Brain microvascular endothelial cell (primary cell): ENCODE measurements around the gene UTS2B.
A peak's percentile ranks its signal among the peaks of the same experiment; 100 is the strongest.
"Not testable (repeated sequence)": the region's sequence is repeated elsewhere in the genome, so short reads cannot be mapped to it uniquely, and the experiment has no call there.

Experiments
- DNase-seq: peaks from one replicate; pipeline ENCODE4 v3.0.0-alpha.2; 2020
- H3K27ac ChIP-seq: fragments of 250-450 bp; sonication (Bioruptor Pico); 2 replicates; pipeline ENCODE4 v1.5.1; 2020; ENCODE audit warnings: mild to moderate bottlenecking, moderate library complexity
- H3K27me3 ChIP-seq: fragments of 250-450 bp; sonication (Bioruptor Pico); replicated peaks from 2 replicates; pipeline ENCODE4 v1.5.1; 2020; ENCODE audit warnings: mild to moderate bottlenecking
- H3K36me3 ChIP-seq: fragments of 250-450 bp; sonication (Bioruptor Pico); replicated peaks from 2 replicates; pipeline ENCODE4 v1.5.1; 2020; ENCODE audit warnings: mild to moderate bottlenecking
- H3K4me3 ChIP-seq: 2 replicates; pipeline ENCODE4 v1.5.1; 2011; ENCODE audit warnings: low read depth, mild to moderate bottlenecking, control low read depth, low read length, moderate library complexity
- in situ Hi-C: cut with HindIII; loops from 2 replicates; pipeline ENCODE4 v1.10.0; 2017; ENCODE audit warnings: low sequenced_read_pairs, low pct_ligation_motif_present
- TF ChIP-seq, protein P1 (sequence below): IDR thresholded peaks from 2 replicates; pipeline ENCODE4 v1.5.1; 2011; ENCODE audit warnings: low read depth, mild to moderate bottlenecking, moderate library complexity, low read length, control low read depth, inconsistent platforms; ENCODE audit errors: missing control alignments

UTS2B gene

DNA sequence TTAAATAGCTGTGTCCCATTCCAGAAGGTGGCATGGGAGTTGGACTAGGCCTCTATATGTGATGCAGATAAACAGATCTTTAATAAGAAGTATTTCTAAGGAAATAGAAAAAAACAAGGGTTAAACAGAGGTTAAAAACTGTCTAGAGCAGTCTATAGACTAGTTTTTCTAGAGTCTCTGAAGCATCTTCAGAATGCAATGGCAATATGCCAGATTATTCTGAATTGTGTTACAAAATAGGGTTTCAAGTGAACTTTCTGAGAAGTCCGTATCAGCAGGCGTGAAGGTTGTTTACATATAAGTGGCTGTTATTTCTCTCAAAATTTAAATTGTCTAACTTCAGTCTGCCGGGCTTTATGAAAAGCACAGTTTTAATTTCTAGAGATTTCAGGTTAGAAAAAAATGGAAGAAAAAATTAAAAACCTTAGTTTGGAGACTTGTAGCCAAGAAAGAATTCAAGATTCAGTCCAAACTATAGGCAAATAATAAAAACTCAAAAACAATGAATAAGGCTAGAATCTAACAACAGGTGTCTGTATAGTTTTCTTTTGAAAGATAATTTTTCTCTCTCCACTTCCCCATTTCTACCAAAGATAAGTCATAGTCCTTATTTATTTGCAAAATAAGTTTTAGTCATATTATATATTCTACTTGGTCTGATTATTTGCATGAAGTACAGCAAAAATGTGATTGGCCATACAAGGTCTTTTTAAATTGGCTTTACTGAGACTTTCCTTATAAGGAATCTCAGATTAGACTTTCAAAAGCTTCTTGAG, 76.0 kb downstream of the UTS2B start:
- H3K36me3 ChIP-seq, result no peaks in the 10 kb centered on the region
- H3K27ac ChIP-seq, result no peak overlapping the region
- in situ Hi-C loops, result no loop called here
- no peak overlapping the region for H3K4me3 ChIP-seq
- no peak for DNase-seq
- TF ChIP-seq, protein P1, sequence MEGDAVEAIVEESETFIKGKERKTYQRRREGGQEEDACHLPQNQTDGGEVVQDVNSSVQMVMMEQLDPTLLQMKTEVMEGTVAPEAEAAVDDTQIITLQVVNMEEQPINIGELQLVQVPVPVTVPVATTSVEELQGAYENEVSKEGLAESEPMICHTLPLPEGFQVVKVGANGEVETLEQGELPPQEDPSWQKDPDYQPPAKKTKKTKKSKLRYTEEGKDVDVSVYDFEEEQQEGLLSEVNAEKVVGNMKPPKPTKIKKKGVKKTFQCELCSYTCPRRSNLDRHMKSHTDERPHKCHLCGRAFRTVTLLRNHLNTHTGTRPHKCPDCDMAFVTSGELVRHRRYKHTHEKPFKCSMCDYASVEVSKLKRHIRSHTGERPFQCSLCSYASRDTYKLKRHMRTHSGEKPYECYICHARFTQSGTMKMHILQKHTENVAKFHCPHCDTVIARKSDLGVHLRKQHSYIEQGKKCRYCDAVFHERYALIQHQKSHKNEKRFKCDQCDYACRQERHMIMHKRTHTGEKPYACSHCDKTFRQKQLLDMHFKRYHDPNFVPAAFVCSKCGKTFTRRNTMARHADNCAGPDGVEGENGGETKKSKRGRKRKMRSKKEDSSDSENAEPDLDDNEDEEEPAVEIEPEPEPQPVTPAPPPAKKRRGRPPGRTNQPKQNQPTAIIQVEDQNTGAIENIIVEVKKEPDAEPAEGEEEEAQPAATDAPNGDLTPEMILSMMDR, result no peak
- no peaks in the 10 kb centered on the region for H3K27me3 ChIP-seq

DNA sequence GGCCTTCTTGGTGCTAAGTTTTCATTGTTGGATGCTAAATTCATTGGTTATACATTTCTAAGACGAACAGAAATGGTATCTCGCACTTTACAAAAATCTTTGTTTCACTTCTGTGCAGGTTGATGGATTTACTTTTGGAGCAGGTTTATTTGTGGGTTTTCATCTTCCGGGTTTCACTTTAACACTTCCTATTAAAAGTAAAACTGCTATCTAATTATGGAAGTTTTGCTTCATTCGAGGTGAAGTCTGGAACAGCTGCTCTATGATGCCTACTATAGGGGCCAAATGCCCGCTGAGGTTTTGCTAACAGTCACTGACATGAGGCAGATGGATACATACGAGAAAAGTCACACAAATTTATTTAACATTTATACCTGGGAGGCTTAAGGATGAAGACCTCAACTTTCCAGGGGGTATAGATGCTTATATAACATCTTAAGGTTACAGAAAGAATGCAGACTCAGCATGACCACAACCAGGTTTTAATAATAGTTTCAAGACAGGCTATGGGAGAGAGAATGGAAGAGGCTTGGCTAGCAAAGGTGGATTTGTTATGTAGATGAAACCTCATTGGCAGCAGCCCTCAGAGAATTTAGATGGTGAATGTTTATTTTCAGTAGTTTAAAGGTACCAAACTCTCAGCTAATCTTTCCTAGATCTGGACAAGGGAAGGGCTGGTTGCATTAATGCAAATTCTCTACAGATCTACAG, 77.1 kb downstream of the UTS2B start:
- H3K4me3 ChIP-seq, result no peak overlapping the region
- no peak overlapping the region for H3K27ac ChIP-seq
- H3K36me3 ChIP-seq, result no peaks in the 10 kb centered on the region
- TF ChIP-seq, protein P1, result no peak
- in situ Hi-C loops, result no loop called here
- H3K27me3 ChIP-seq, result no peaks in the 10 kb centered on the region
- no peak for DNase-seq

DNA sequence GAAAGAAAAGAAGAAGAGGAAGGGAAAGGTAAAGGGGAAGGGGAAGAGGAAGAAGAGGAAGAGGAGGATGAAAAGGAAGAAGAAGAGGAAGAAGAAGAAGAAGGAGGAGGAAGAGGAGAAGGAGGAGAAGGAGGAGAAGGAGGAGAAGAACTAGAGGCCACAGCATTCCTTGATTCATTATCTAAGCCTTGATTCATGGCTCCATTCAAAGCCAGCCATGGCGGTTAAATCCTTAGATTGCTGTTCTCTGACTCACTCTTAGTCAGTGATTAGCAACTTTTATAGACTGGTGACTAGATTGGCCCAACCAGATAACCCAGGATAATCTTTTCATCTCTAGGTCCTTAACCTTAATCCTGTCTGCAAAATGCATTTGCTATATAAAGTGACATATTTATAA, 83.7 kb downstream of the UTS2B start:
- no peaks in the 10 kb centered on the region for H3K36me3 ChIP-seq

DNA sequence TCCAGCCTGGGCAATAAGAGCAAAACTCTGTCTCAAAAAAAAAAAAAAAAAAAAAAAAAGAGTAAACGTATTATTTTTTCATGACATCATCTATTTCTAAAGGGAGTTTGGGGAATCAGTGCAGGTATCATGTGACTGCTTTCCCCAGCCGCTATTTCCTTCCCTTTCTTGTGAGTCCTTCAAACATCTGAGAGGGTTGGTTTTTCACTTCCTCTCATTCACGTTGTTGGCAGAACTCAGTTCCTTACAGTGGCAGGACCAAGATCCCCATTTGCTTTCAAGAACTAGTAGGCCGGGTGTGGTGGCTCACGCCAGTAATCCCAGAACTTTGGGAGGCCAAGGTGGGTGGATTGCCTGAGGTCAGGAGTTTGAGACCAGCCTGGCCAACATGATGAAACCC, 84.3 kb downstream of the UTS2B start:
- DNase-seq, H3K27ac ChIP-seq, in situ Hi-C loops, H3K27me3 ChIP-seq, H3K36me3 ChIP-seq, H3K4me3 ChIP-seq: not testable (repeated sequence)

More for the DNA sequence above, 83.7 kb downstream of the UTS2B start:
- Histone ChIP-seq H3K4me3 (no peak overlapping the region), H3K27ac (no peak overlapping the region), H3K27me3 (no peaks in the 10 kb centered on the region)
- in situ Hi-C loops, result no loop called here
- TF ChIP-seq, protein P1, result no peak
- peak; percentile 85 for DNase-seq

DNA sequence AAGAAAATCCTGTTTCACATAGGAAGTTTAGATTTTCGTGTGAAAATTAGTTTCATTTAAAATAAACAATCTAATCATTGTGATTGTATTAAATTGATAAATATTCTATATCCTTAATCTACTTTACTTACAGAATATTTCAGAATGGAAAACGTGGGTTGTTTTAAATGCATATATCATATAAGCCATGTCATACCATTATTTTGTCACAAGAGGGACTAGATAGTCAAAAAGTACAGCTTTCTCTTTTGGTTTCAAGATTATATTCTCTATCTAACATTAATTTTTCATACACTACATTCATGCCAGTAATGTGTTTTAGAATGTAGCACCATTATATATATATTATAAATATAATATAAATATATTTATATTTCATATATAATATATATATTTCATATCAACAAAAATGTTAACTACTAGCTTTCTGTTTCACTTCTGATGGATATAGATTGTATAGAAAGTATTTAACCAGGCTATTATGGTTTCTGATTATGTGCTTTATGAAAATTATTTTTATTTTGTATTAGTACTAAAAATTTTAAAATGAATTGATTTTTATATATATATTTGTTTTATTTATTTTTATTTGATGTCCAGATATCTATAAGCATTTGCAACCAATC, 86.0 kb downstream of the UTS2B start:
- TF ChIP-seq, protein P1, result peak; percentile 25
- Histone ChIP-seq H3K27me3 (no peaks in the 10 kb centered on the region), H3K36me3 (no peaks in the 10 kb centered on the region), H3K4me3 (no peak overlapping the region), H3K27ac (no peak overlapping the region)
- no peak for DNase-seq
- in situ Hi-C loops, result no loop called here

DNA sequence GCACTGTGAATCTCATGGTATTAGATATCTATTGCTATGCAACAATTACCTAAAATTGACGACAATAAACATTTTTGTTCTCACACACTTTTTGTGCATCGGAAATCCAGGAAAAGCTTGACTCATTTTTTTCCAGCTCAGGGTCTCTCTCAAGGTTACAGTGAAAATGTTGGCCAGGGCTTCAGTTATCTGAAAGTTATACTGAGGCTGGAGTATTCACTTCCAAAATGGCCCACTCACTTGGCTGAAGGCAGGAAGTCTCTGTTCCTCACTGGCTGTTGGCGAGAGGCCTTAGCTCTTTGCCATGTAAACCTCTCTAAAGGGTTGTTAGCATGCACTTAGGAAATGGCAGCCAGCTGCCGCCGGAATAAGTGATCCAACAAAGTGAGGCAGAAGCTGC, 89.8 kb downstream of the UTS2B start:
- TF ChIP-seq, protein P1, result no peak
- no peak overlapping the region for H3K27ac ChIP-seq
- no peaks in the 10 kb centered on the region for H3K27me3 ChIP-seq
- no peak for DNase-seq
- H3K4me3 ChIP-seq, result no peak overlapping the region
- in situ Hi-C loops, result no loop called here
- H3K36me3 ChIP-seq, result no peaks in the 10 kb centered on the region
